ENCODE results near the gene ATP13A3. TPM values are rescaled to one million over a fixed set of nuclear protein-coding genes. Genes with fewer than 3 reads are reported as not detected.

The ATP13A3 gene
- total and polyA plus RNA-seq, 9 of the 15 experiments (the other 6 are each of a cell fraction or from before 2014, with no cell fraction given): 16.6 to 135 (median 86.6) TPM

DNA sequence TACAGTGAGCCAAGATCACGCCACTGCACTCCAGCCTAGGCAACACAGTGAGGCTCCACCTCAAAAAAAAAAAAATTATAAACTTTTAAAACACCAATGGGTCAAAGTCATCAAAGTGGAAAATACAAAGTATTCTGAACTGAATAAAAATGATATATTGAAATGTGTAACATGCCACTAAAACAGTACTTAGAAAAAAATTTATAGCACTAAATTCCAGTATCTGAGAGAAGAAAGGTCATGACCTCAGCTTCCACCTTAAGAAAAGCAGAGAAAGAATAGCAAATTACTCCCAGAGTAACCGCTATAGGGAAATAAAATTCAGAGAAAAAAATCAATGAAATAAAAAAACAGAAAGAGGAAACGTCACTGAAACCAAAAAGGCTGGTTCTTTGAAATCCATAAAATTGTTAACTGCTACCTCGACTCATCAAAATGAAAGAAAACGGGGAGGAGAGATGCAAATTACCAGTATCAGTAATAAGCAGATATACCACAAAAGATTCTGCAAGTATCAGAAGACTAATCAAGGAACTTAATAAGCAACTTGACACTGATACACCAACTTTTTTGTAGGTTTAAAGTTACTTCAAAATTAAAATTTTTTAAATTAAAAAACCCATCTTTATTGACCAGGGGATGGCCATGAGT lies 20.8 kb downstream of the ATP13A3 start (continued):
- TF ChIP-seq, protein P1, sequence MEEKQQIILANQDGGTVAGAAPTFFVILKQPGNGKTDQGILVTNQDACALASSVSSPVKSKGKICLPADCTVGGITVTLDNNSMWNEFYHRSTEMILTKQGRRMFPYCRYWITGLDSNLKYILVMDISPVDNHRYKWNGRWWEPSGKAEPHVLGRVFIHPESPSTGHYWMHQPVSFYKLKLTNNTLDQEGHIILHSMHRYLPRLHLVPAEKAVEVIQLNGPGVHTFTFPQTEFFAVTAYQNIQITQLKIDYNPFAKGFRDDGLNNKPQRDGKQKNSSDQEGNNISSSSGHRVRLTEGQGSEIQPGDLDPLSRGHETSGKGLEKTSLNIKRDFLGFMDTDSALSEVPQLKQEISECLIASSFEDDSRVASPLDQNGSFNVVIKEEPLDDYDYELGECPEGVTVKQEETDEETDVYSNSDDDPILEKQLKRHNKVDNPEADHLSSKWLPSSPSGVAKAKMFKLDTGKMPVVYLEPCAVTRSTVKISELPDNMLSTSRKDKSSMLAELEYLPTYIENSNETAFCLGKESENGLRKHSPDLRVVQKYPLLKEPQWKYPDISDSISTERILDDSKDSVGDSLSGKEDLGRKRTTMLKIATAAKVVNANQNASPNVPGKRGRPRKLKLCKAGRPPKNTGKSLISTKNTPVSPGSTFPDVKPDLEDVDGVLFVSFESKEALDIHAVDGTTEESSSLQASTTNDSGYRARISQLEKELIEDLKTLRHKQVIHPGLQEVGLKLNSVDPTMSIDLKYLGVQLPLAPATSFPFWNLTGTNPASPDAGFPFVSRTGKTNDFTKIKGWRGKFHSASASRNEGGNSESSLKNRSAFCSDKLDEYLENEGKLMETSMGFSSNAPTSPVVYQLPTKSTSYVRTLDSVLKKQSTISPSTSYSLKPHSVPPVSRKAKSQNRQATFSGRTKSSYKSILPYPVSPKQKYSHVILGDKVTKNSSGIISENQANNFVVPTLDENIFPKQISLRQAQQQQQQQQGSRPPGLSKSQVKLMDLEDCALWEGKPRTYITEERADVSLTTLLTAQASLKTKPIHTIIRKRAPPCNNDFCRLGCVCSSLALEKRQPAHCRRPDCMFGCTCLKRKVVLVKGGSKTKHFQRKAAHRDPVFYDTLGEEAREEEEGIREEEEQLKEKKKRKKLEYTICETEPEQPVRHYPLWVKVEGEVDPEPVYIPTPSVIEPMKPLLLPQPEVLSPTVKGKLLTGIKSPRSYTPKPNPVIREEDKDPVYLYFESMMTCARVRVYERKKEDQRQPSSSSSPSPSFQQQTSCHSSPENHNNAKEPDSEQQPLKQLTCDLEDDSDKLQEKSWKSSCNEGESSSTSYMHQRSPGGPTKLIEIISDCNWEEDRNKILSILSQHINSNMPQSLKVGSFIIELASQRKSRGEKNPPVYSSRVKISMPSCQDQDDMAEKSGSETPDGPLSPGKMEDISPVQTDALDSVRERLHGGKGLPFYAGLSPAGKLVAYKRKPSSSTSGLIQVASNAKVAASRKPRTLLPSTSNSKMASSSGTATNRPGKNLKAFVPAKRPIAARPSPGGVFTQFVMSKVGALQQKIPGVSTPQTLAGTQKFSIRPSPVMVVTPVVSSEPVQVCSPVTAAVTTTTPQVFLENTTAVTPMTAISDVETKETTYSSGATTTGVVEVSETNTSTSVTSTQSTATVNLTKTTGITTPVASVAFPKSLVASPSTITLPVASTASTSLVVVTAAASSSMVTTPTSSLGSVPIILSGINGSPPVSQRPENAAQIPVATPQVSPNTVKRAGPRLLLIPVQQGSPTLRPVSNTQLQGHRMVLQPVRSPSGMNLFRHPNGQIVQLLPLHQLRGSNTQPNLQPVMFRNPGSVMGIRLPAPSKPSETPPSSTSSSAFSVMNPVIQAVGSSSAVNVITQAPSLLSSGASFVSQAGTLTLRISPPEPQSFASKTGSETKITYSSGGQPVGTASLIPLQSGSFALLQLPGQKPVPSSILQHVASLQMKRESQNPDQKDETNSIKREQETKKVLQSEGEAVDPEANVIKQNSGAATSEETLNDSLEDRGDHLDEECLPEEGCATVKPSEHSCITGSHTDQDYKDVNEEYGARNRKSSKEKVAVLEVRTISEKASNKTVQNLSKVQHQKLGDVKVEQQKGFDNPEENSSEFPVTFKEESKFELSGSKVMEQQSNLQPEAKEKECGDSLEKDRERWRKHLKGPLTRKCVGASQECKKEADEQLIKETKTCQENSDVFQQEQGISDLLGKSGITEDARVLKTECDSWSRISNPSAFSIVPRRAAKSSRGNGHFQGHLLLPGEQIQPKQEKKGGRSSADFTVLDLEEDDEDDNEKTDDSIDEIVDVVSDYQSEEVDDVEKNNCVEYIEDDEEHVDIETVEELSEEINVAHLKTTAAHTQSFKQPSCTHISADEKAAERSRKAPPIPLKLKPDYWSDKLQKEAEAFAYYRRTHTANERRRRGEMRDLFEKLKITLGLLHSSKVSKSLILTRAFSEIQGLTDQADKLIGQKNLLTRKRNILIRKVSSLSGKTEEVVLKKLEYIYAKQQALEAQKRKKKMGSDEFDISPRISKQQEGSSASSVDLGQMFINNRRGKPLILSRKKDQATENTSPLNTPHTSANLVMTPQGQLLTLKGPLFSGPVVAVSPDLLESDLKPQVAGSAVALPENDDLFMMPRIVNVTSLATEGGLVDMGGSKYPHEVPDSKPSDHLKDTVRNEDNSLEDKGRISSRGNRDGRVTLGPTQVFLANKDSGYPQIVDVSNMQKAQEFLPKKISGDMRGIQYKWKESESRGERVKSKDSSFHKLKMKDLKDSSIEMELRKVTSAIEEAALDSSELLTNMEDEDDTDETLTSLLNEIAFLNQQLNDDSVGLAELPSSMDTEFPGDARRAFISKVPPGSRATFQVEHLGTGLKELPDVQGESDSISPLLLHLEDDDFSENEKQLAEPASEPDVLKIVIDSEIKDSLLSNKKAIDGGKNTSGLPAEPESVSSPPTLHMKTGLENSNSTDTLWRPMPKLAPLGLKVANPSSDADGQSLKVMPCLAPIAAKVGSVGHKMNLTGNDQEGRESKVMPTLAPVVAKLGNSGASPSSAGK (IDR thresholded peaks at IDR 0.05): no peak
- TF ChIP-seq, protein P2, sequence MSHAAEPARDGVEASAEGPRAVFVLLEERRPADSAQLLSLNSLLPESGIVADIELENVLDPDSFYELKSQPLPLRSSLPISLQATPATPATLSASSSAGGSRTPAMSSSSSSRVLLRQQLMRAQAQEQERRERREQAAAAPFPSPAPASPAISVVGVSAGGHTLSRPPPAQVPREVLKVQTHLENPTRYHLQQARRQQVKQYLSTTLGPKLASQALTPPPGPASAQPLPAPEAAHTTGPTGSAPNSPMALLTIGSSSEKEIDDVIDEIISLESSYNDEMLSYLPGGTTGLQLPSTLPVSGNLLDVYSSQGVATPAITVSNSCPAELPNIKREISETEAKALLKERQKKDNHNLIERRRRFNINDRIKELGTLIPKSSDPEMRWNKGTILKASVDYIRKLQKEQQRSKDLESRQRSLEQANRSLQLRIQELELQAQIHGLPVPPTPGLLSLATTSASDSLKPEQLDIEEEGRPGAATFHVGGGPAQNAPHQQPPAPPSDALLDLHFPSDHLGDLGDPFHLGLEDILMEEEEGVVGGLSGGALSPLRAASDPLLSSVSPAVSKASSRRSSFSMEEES (CRISPR knock-in tag; IDR thresholded peaks at IDR 0.05): no peak
- TF ChIP-seq, protein P3, sequence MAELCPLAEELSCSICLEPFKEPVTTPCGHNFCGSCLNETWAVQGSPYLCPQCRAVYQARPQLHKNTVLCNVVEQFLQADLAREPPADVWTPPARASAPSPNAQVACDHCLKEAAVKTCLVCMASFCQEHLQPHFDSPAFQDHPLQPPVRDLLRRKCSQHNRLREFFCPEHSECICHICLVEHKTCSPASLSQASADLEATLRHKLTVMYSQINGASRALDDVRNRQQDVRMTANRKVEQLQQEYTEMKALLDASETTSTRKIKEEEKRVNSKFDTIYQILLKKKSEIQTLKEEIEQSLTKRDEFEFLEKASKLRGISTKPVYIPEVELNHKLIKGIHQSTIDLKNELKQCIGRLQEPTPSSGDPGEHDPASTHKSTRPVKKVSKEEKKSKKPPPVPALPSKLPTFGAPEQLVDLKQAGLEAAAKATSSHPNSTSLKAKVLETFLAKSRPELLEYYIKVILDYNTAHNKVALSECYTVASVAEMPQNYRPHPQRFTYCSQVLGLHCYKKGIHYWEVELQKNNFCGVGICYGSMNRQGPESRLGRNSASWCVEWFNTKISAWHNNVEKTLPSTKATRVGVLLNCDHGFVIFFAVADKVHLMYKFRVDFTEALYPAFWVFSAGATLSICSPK (IDR thresholded peaks at IDR 0.05; ENCODE audit: borderline replicate concordance): no peak
- no peak for TF ChIP-seq RFX7 (CRISPR knock-in tag; IDR thresholded peaks at IDR 0.05)
- TF ChIP-seq, protein P4, sequence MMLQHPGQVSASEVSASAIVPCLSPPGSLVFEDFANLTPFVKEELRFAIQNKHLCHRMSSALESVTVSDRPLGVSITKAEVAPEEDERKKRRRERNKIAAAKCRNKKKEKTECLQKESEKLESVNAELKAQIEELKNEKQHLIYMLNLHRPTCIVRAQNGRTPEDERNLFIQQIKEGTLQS (IDR thresholded peaks at IDR 0.05): no peak
- TF ChIP-seq, protein P4 (CRISPR knock-in tag; conservative IDR thresholded peaks at IDR 0.05): no peak
